T-helper 1 cell (primary cell): ENCODE data around the gene PRPF18.
A peak's percentile ranks its signal among the peaks of the same experiment; 100 is the strongest.

Experiments used
- DNase-seq, 5 donors: peaks; one replicate each; pipeline ENCODE4 v3.0.0-alpha.2; 2012 to 2020

PRPF18 gene

DNA sequence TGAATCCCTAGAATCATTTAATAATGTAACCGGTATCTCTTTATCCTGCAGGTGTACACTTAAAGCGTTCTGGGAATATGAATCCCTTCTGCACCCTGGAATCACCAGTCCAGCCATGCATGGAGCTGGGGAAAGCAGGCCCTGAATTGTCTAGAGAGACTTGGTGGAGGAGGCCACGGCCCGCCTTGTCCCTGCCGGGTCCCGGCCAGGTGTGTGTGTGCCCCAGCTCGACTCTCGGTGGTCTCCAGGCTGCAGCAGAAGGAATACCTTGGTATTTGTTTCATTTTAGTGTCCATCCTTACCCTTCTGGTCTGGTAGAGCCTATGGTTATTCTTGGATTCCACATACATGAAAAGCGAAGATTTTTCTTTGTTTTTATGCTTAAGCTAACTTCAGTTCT lies 58.1 kb downstream of the PRPF18 start:
- no peak for DNase-seq

DNA sequence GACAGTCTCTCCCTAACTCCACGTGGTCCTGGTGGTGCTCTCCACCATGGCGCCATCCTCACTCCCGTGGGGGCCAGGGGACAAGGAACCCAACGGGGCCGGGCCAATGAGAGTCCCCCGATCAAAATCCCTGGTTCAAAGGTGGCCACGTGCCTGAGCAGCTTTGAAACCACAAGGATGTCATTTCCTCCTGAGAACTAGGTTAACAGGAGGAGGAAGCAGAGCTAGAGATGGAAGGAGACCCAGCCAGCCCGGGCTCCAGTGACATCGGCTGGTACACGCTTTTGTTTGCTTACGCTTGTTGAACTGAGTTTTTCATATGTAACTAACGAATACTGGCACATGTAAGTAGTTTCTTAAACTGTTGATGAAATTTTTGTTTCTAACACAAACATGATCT lies 61.7 kb downstream of the PRPF18 start:
- DNase-seq = no peak

DNA sequence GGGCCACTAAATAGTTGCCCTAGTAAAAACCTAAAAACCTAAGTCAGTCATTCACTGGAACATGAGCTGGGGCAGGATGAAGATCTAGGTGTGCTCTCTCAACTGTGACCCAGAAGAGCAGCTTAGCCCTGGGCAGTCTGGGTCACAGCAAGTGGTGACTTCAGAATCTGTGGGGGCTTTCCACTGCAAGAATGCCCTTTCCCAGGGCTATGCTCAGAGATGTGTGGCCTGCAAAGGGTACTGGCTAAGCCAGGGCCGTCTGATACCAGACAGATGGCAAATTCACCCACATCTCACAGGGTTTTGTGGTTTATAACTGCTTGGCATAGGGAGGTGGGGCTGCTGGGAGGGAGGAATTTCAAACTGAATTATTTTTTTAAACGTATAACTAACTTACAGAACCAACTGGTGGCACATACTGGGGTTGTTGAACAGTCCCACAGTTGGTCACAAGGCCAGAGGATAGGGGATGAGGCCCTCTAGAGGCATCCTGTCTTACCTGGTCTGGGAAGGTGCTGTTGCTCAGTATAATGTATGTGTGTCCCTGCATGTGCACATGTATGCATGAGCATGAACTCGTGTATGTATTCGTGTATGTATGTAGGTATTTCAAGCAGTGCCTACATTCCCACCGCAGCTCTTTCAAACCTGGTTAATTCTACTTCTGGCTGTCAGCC lies 63.2 kb downstream of the PRPF18 start:
- DNase-seq = no peak

DNA sequence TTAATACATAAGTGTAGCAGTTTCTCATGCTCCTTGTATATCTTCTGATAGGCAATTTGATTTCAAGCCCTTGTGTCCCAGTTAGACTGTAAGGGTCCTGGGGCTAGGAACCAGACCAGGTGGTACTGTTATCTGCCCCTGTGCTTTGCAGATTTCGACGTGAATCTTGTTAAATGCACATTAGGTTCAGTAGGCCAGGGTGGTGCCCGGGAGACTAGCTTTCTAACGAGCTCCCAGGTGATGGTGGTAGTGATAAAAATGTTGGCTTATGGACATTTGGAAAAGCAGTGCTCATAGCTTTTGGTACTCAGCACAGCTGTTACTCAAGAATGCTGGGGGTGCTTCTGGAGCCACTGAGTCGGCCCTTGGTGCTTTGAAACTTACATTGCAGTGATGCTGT lies 64.2 kb downstream of the PRPF18 start:
- no peak for DNase-seq

DNA sequence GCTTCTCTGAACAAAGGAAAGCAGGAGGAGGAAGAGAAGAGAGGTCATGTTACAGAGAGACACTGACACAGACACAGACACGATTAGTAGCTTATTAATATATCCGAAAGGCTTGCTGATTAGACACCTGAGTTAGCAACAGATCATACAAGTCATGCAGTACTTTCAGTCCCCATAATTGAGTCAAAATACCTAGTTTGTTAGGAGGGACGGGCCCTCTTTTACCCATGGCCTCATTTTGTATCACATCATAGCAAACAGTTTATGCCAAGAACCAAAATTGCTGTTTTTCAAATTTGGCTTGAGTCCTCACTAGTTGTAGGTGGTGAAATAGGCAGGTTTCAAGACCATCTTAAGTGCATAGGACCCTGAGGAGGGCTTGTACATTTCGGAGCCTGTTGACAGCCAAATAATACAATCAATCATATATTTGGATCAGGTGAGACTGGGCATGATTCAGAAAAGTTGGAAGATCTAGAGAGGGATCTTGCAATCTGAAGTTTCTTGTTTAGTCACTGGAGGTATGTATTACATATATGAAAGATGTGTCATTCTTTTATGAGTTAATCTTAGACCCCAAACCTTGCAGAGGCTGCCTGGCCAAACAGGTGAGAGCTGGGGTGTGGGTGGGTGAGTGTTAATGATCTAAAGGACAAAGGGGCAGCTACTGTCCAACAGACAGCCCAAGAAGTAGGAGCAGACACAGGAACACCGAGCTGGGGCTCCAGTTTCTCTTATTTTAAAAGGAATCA lies 65.4 kb downstream of the PRPF18 start:
- no peak for DNase-seq

DNA sequence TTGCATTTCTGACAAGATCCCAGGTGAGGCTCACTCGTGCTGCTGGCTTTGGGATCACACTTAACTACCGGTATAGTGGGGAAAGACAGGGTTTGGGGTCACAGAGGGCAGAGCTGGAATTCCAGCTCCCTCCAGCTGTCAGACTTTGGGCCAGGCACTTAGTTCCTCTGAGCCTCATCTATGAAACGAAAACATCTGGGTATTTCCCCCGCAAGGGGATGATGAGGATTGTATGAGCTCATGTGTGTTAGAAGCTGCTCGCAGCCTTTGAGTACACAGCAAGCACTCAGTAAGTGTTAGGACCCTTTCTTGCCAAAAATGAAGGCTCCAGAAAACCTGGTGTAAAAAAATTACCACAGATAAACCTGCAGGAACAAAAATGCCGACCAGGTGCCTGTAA lies 66.1 kb downstream of the PRPF18 start:
- DNase-seq = no peak

DNA sequence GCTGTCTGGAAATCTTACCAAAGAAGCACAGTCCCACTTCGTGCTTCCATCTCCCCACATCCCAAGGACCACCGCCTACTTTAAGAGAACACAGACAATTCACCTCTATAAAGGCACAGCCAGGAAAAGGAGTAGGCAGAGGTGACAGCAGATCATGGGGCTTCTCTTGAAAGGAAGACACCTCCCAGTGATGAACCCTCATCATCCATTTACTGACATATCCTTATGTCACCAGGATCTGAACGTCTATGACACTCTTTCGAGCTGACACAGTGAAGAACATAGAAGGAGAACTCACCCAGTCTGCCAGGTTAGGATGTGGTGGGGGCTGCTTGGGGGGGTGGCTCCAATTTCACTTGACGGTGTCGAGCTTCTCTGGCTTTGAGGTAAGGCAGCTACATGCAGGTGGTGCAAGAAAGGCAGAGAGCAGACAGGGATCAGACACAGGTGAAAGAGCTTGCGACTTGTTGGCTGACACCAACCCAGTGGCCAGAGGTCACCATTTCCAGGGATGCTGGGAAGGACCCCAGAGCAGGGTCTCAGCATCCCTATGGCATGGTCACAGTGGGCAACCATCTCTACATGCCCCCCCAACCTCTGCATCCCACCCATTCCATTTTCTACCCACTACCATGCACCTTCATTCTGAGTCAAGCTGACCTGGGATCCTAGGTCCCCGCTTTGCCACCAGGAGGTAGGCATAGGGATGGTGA lies 67.5 kb downstream of the PRPF18 start:
- no peak for DNase-seq

DNA sequence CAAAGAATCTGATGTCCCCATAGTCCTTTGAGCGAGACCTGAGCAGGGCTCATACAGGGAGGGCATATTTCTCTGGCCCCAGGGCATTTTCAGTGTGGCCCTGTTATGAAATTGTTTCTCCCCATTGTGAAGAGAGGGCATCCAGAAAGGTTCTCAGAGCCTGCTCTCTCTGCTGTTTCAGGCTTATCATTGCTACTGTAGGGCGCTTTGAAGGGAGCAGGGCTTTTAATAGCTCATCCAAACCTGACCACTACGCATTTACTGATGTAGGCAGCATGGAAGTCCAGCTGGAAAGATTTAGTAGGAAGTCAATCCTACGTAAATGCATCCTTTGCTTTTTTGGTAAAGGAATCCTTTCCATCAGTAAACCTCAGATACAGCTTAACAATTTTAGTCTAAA lies 68.1 kb downstream of the PRPF18 start:
- no peak for DNase-seq

DNA sequence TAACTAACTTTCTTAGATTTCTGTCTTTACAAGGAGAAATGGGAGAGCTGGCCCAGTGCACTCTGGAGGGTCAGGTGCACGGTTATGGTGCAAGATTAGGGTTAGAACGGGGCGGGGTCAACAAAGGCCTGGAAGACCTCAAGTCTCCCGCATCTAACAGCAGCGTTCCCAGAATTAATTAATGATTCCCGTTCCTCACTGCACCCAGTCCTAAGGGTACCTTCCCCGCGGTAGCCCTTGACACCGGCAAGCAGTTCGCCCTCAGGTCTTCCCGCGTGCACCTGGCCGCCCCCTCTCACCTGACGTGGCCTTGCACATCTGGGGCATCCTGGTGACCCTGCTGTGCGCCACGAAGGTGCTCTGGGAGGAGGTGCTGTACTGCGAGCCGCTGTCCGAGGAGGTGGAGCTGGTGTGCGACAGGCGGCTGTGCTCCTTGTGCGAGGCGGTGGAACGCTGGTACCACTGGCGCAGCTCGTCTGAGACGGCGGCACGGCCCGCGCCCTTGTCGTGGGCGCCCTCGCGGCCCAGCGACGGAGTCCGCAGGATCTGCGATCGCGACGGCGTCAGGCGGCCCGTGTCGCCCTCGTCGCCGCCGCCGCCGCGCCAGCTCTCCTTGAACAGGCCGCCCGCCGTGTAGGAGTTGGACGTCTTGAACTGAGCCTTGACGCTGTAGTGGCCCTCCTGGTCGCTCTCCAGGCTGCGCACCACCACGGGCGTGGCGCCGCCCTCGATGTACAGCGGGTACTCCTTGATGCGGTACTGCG lies 69.8 kb downstream of the PRPF18 start:
- no peak for DNase-seq

DNA sequence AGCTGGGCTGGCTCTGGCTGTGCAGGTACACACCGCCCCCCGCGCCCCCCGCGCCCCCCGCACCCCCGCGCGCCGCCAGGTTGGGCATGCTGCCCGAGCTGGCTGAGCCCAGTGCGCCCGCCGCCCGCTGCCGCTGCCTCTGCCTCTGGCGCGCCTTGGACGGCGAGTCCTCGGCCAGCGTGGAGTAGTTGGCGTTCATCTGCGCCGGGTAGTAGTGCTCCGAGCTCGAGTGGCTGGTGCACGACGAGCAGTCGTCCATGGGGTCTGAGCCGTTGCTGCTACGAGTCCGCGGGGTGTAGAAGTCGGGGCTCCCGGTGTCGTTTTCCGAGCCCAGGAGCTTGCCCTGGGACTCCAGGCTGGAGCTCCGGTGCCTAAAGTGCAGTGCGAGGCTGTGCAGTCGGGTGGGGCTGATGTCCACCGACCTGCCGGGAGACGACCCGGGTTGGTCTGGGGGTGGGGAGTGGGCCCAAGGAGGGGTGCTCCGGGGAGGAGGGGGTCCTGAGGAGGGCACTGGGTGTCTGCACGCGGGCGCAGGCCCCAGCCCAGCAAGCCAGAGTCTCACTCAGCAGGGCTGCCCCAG lies 70.4 kb downstream of the PRPF18 start:
- DNase-seq = no peak

DNA sequence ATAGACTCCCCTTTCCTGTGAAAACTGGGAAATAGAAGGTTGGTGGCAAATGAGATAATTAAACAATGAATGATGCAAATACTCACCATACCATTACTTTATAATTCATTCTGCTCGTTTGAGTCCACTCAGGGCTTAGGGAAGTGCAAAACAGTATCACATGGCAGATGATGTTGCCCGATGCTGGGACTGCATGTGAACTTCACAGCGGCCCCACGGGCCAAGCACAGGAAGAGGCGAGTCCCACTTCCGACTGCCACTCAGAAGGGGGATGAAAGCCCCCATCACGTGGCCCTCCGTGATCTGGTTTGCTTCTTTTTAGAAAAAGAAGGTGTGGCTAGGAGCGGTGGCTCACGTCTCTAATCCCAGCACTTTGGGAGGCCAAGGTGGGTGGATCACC lies 71.5 kb downstream of the PRPF18 start:
- DNase-seq = no peak

DNA sequence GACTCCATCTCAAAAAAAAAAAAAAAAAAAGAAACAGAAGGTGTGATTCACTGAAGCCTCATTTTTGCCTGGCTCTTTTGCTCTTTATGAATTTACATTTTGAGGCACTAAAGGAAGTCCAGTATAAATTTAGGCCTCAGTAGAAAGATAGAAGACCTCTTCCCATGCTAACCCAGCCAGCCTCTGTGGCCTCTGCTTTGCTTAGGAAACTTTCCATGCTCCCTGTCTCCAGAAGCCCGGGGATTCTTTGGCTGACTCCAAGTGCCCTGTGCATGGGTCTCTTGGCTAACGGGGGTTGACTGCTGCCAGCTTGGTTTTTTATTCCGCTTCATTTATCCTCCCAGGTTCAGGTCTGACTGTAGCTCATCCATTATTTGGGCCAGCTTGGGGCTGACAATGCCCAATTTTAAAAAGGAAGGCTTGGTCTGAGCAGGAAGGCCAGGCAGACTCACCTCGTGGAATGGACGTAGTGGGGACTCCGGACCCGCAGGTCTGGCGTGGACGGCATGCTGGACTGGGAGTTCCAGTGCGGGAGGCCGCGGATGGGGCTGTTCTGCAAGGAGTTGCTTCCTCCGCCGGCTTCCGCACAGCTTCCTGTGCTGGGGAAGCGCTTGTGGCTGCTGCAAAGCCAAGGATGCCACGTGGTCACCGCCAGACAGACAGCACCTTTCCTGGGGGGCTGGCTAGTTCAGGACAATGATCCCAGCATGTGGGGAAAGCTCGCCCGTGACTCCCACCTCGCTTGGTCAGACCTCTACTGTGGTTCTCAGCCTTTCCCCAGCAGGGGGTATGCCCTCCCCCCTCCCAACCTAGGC lies 72.3 kb downstream of the PRPF18 start:
- no peak for DNase-seq

DNA sequence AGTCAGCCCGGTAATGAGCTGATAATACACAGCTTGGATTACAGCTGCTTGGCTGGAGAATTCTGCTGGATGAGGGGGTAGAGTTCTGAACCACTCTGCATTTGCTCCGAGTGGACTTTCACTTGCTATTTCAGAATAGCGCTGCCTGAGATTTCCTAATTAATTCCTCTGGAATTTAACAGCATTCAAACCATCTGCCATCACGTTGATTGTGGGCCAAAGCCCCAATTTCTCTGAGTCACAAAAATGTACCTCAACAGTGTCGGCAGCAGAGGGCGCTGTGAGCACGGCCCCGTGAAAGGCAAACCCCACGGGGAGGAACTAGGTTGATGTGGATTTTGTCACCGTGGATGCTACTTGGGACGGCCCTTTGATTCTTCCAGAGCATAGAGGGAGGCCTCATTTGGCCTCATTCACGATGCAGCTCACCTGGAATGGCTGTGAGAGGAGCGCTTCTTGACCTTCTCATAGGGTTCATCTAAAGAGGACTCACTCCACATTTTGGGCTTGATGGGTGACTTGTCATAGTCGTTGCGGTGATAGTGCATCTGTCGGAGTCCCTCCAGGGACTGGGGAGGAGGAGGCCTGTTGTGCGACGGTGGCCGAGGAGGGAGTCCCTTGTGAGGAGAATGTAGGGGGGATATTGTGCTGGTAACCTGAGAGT lies 73.3 kb downstream of the PRPF18 start:
- peak; percentile 23 to 62 (median 50) for DNase-seq

DNA sequence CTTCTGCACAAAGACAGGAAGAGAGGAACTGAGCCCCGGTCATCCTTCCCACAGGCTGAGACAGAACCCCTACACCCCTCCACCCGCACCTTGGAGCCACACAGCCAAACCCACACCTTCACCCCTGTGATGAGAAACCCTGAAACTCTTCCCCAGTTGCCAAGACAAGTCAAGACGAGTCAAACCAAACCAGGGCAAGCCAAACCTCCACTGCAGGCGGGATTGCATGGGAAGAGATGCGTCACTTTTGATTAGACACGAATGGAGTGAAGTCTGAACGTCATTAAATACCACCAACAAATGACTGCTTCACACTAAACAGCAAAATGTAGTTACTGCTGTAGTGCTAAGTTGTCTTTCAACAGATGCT lies 73.8 kb downstream of the PRPF18 start:
- DNase-seq = no peak

DNA sequence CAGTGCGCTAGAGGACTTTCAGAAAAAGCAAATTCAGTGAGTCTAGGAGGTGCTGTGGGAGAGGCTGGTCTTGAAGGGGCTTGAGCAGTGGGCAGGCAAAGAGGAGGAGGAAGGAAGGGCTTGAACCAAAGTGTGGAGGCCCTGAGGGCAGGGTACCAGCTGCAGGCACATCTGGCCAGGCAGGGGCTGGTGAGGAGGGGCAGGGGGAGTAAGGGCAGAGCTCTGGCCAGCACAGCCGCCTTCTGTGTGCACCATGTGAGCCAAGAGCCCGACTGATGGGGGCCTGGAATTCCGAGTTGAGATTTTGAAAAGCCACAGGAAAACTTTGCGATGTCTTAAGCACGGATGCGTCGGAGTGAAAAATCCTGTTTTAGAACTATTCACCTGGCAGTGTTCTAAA lies 74.5 kb downstream of the PRPF18 start:
- DNase-seq = no peak

DNA sequence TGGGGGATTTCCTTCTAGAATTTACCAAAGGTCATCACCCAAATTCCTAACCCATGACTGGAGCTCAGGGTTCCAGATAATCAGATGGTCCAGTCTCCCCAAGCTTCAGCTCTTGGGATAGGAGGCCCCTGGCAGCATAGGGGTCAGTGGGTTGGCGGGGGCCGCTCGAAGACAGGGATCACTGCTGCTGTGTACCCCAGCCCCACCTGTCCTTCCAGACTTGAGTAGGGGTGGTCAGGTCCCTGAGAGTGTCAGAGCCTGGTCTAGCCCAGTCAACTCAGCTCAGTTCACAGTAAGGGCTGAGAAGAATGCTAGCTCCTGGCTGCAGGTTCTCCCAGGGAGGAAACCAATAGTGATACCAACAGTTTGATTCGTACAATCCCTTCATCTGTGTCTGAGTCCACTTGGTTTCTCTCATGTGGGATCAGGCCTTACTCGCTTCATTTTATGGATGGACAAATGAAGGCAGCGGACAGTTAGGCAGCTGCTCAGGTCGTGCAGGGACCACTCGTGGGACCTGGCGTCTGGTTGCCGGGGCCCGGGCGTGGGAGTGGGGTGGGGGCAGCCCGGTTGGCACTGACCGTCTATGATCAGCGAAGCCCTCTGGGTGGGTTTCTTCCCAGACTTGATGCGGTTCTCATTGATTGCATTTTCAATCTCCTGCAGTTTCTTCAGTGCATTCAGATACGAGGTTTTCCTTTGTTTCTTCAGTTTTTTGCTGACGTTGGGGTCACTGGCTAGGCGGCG lies 78.9 kb downstream of the PRPF18 start:
- no peak for DNase-seq

DNA sequence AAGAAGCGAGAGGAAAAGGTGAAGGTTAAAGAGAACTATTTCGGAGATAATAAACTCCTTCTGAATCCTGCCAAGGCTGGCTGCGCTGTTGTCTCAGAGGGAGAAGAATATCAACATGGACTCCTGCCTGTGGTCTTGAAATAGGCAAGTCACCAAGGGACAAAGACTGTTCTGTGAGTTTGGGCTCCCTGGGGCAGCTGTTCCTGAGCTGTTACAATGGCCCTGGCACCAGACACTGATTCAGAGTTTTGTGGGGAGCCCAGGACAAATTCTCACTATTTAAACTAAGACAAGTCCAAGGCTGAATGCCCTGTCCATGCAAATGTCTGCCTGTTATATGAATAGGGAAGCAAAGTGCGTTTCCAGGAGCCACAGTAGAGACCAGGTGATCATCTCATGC lies 81.4 kb downstream of the PRPF18 start:
- DNase-seq = no peak

DNA sequence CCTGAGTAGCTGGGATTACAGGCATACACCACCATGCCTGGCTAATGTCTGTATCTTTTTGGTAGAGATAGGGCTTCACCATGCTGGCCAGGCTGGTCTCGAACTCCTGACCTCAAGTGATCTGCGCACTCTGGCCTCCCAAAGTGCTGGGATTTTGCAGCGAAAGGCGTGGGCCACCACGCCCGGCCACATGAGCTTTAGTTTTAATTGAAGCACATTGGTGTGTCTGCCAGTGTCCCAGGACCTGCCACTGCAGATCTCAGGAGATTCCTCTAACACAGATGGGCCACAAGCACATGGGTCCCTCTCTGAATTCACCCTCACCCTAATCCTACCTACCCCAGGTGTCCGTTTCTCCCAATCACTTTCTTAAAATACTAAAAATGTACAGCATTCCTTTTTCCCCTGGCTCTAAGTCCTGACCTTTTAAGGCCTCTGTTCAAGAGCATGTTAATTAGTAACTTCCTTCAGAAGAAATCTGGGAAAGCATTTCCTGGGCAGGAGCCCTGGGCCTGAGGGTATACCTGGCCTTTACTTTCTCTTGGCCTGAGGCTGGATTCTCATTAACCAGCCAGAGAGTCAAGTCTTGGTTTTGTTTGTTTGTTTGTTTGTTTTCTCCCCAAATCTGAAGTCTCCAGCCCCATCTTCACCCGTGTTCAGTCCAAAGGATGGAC lies 82.6 kb downstream of the PRPF18 start:
- DNase-seq = no peak

DNA sequence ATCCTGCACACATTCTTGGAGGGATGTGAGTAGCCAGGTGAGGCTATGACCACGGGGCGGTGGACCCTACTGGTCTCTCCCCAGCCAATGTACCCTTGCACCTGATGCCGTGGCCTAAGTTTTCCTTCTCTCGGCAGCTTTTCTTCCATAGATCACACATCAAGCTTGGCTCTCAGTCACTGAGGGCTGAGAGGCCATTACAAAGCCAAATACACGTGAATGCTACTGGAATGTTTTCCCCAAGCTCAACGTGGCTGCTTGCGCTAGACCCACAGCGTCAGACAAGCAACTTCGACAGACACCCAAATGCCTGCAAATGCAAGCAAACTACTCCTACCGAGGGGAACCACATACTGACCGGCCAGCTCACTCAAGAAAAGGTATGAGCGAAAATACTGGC lies 83.1 kb downstream of the PRPF18 start:
- DNase-seq = no peak

DNA sequence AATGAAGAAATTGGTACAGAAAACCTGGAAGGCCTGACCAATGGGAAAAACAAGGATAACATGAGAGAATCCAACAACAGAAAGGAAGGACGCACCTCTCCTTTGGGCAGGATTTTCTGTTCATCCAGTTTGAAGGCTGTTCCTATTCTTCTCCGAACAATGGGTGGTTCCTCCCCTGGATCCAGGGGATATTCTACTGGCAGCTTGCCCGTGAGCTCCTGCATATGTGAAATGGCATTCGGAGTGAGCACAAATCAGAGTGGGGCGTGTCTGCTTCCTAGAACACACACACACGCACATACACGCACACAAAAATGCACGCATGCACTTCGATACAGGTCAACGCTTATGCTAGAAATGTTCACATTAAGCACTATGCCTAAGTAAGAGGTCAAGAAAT lies 83.5 kb downstream of the PRPF18 start:
- no peak for DNase-seq
